HG03460 (cell line): Measurements from ENCODE around the gene TBC1D30.
A peak's percentile ranks its signal among the peaks of the same experiment; 100 is the strongest.
"Not testable (repeated sequence)": the region's sequence is repeated elsewhere in the genome, so short reads cannot be mapped to it uniquely, and the experiment has no call there.

Experiments
- ATAC-seq: cut with Tn5 transposase; IDR thresholded peaks from one replicate; pipeline ENCODE4 v1.9.1; 2021; ENCODE audit not compliant: unreplicated experiment

Gene TBC1D30

DNA sequence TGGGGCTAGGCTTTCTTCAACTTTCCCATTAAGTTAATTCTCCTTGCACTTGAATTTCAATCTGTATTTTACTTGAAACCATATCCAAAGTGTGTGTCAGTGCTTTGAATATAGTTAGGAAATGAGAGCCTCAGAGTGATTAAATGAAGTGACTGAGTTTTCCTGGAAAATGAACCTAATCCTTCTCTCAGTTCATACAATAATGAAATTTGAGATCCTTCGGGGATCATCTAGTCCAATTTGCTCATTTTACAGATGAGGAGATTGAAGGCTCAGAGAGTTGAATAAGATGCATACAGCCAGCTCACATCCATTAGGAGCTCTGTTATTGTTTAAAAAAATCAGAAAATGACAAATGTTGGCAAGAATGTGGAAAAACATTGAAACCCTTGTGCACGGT is 18.3 kb upstream of the TBC1D30 start:
- no peak for ATAC-seq

DNA sequence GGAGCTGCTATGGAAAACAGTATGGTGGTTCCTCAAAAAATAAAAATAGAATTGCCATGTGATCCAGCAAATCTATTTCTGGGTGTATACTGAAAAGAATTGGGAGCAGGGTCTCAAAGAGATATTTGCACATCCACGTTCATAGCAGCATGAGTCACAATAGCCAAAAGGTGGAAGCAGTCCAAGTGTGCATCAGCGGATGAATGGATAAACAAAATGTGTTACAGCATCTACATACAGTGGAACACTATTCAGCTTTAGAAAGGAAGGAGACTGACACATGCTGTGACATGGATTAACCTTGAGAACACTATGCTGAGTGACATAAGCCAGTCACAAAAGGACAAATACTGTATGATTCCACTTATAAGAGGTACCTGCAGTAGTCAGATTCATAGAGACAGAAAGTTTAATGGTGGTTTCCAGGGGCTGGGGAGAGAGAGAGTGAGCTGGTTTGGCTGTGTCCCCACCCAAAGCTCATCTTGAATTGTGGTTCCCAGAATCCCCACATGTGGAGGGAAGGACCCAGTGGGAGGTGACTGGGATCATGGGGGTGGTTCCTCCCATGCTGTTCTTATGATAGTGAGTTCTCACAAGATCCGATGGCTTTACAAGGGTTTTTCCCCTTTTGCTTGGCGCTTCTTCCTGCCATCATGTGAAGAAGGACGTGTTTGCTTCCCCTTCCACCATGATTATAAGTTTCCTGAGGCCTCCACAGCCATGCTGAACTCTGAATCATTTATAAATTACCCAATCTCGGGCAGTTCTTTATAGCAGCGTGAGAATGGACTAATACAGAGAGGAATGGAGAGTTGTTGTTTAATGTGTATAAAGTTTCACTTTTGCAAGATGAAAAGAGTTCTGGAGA is 17.6 kb upstream of the TBC1D30 start:
- no peak for ATAC-seq

DNA sequence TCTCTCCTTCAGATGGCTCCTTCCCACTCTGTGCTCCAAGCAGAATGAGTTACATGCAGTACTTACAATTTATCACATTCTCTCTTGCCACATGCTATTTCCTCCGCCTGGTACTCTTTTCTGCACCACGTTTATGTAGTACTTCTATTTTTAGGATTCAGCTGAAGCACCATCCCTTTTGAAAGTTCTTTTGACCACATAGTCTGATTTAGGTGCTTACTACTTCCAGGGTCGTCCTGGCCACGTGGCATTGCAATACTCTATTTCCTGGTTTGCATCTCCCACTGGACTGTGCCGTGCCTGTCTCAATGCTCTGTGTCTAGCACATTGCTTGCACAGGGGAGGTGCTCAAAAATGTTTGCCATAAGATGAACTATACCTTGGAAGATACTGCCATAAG is 16.3 kb upstream of the TBC1D30 start:
- ATAC-seq = no peak

DNA sequence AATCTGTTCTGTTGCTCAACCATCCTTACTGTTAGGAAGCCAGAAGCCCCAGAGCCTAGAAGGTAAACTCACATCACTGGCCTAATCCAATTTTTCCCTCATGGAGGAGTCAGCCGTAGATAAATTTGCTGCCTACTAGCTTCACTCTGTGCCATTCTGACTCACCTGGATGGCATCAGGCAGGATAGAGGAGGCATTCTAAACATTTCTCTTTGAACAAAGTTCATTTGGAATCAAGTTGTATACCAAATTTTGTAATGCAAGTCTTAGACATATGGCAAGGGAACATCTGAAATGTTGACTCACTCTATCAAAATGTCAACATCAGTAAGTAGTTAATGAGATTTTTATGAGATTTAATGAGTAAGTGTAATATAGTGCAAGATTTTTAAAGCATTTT is 13.6 kb upstream of the TBC1D30 start:
- ATAC-seq = no peak

DNA sequence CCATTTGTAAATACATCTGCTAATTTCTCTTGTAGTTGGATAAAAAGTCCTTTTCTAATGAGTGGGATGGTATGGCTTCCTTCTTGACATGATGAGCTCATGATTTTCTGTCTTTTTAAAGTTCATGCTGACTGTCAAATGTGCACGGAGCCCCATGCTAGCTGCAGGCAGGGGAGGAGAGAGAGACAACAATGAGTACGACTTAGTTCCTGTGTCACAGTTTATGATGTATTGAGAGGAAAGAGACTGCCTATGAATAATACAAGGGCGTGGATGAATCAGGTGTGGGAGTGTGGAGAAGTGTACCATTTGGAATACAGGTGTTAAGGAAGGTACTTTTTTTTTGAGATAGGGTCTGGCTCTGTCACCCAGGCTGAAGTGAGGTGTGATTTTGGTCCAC is 10.7 kb upstream of the TBC1D30 start:
- no peak for ATAC-seq

DNA sequence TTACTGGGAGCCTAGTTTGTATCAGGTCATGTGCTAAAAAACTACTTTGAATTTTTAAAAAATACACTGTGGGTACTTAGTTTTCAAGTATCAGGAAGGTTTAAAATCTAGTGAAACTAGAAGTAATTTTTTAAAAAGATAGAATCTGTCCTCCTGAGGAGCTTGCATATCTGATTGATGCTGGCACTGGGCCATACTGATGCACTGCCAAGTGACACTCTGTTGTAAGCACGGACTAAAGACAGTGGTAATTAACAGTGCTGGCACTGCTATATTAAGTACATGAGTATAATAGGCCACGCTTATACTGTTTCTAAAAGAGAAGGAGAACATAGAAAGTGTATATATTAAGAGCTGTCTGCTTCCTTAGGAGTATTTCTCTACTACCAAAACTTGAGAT is 10.0 kb upstream of the TBC1D30 start:
- no peak for ATAC-seq

DNA sequence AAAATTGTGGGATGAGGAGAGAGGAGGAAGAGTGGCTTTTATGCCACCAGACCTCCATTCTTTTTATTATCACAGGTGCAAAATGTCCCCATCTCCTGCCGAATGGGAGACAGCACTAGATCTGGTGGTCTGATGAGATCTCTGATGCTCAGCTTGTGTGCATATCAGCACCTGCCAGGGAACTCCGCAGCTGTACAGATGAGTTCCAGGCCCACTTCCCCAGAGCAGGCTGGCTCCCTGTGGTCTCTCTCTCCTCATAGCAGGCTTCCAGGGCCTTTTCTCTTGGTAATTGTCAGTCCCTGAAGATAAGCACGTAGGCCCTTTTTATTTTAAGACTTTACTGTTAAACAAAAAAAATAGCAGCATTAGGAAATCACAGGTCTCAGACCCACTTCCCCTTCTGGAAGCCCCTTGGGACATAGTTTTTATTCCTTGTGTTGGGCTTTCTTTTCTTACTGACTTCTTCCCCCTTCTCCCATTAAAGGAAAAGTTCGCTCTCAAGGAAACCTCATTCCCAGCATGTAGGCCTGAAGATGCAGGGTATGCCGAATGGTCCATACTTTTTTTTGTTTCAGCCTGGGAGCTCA is 4.5 kb upstream of the TBC1D30 start:
- ATAC-seq = no peak

DNA sequence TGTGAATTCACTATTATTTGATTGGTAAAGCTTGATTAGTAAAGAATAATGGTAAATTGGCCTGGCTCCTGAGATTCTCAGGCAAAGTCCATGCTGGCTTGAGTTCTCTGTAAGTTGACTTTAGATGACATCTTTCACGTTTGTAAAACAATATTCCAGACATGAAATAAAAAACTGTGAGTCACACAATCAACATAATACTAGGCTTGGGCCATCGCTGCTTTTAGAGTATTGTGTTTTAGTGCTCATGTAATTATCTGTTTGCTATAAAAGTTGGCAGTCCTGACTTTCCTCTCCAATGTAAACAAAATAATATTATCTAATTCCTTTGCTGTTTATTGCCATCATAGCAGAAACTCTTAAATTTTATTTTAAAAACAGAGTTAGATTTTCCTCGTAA is 3.9 kb upstream of the TBC1D30 start:
- no peak for ATAC-seq

DNA sequence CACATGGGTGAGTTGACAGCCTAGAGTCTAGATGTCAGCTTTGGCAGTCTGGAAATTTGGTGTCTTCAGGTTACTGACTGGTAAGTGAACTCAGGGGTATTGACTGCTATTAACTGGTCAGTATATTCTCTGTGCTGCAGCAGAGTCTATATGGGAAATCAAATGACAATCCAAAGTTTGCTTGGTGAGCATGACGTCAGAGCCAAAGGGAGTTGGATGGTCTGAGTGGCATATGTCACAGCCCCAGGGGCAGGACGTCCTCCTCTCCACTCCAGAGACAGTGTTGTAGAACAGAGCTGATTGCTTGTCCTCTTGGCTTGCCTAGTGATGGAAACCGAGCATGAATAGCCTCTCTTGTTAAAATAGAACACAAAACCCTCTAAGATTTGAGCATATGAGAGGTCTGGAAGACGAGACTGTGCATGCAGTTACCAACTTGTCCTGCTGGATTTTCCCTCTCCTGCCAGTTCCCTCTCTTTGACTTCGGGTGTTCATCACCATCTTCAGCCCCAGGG is 3.3 kb upstream of the TBC1D30 start:
- ATAC-seq = no peak

DNA sequence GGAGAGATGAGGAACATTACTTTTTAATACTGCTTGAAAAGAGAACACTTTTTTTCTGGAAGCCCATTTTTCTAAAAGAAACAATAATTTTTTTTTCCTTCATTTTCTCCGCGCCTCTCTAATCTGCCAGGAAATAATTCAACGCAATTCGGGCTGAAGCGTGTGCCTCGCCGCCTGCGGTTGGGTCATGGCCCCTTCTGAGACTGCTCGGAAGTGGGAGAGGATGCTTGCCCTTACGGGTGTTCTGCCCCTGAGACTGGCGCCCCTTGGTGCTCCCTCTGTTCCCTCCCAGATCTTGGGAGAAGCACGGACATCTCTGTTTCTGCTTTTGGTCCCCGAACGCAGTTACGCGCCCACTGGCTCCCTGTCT is 332 bp upstream of the TBC1D30 start:
- no peak for ATAC-seq

DNA sequence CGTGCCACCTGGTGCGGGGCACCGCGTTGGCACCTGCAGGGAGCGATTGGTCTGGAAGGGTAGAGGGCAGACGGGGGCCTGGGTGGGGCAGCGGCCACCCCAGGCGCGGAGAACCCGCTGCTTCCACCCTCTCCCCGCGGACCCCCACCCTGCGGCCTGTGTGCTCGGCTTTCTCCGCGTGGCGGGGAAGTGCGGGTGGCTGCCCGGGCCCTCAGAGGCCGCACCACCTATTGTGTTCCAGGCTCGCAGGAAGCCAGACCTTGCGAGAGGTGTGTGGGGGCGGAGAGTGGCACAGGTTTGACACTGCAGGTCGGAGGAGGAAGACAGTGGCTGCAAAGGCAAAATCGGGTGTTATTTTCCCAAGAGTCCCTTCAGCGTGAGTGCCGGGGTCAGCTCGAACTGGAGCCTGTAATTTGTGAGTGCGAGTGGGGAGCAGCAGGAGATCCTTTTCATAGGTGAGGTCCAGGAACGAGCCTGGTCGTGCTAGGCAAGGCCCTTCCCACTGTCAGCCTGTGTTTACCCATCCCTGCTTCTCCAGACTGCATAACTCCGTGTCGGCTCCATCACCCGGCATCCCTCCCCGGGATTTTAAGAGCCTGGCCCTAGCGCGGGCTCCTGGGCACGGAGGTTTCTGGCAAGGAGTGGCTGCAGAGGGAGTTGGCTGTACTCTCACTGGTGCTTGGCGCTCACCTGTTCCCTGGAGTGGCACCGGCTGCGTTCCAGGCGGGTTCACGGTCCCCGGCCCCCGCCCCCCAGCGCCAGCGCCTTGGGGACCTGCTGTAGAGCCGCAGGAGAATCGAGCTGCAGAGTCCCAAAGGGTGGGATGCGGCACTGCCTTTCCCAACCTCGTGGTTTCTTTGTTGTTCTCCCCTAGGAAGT is 935 bp downstream of the TBC1D30 start:
- no peak for ATAC-seq

DNA sequence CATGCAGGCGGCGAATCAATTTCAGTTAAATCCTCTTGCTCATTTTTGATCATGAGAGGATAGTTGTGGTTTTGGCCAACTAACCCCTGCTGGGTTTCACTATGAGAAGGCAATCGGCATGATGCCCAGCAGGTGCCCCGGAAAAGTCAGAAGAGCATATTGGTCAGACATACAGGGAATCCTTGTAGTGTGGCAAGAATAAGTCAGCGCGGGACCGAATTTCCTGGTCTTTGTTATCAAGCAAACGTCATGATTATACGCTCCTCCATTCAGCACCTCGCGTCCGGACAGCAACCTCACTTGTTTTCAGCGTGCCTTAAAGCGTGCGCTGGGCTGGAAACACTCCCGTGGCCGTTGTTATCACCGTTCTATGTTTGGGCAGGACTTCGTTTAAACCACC is 1.8 kb downstream of the TBC1D30 start:
- peak; percentile 55 for ATAC-seq

DNA sequence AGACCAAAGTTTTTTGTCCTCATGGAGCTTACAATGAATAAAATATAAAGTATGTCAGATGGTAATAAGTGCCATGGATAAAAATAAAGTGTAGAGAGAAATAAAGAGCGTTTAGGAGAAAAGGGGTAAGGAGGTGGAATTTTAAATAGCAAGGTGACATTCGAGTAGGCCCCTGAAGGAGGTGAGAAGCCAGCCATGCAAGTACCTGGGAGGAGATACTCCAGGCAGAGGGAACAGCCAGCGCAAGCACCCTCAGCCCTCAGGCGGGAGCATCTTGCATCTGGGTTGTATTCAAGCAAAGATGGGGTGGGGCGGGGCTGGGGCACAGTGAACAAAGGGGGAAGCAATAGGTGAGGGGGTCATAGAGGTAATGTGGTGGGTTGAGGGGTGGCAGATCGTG is 4.3 kb downstream of the TBC1D30 start:
- no peak for ATAC-seq

DNA sequence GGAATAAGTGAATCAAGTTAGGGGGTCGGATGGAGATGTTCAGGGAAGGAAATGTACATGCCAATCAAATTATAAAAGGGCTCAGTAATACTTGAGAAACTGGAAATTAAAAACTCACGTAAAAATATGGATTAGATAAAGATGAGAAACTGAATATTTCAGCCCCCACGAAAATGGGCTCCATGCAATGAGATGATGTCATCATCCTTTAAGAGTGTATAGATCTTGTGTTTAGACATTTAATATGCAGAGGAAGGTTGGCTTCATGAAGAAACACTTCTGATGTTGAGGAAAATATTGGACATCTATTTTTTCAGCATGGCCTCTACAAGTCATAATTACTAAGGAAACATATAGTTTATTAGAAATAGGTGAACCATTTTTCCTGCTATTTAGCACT is 9.5 kb downstream of the TBC1D30 start:
- ATAC-seq = no peak

DNA sequence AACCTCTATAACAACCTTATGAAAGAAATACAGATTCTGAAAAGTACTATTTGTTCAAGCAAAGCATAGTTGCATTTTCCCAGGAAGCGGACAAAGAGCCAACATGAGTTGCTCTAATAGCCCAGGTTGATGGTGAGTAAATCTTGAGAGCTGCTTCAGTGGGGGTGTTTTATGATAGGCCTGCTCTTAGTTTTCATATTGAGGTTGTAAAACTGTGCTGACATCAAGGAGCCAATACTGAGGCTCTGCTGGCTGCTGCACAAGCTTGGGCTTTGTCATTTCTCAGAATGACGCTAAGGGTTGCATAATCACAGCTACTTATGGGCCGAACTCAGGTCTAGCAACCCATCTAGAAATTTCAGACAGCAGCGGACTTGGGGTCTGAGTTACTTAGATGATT is 11.5 kb downstream of the TBC1D30 start:
- no peak for ATAC-seq

DNA sequence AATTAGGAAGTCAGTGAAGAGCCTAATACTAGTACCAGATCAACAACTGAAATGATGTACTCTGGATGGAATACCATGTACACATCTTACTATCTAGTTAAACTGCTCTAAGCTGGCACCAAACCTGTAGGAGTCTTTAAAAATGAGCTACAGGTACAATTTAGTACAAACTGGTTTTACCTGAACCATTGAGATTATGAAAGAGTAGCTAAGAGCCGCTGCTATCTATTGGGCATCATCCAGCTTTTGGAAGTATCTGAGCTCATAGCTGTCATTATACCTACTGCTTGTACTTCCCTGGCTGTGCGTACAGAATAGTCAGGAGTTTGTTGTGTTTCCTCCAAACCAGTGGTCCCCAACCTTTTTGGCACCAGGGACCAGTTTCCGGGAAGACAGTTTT is 12.4 kb downstream of the TBC1D30 start:
- no peak for ATAC-seq

DNA sequence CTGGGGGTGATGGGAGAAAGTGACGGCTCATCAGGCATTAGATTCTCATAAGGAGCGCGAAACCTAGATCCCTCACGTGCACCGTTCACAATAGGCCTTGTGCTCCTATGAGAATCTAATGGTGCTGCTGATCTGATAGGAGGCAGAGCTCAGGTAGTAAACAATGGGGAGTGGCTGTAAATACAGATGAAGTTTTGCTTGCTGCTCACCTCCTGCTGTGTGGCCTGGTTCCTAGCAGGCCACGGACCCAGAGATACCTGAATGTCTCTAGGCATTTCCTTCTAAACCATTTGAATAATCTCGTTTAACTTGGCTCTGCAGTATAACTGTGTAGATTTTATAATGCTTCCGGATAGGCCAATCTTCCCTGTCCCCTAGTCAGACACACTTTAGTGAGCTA is 13.0 kb downstream of the TBC1D30 start:
- no peak for ATAC-seq

DNA sequence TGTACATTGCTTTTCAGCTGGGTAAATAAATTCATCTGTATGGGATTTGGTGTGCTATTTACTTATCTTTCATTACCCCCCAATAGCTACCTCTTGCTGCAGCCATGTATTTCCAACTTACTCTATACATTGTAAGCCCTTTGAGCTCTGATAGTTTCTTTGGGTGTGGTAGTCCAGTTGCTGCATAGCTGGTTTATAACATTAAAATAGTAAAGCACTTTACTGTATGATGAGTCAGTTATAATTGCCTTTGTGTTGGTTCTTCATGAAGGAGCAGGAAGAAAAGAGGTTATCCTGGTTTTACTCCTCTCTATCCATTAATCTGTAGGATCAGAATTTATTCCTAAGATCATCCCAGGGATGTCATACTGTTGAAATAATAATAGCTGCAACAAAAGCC is 15.7 kb downstream of the TBC1D30 start:
- ATAC-seq = no peak

DNA sequence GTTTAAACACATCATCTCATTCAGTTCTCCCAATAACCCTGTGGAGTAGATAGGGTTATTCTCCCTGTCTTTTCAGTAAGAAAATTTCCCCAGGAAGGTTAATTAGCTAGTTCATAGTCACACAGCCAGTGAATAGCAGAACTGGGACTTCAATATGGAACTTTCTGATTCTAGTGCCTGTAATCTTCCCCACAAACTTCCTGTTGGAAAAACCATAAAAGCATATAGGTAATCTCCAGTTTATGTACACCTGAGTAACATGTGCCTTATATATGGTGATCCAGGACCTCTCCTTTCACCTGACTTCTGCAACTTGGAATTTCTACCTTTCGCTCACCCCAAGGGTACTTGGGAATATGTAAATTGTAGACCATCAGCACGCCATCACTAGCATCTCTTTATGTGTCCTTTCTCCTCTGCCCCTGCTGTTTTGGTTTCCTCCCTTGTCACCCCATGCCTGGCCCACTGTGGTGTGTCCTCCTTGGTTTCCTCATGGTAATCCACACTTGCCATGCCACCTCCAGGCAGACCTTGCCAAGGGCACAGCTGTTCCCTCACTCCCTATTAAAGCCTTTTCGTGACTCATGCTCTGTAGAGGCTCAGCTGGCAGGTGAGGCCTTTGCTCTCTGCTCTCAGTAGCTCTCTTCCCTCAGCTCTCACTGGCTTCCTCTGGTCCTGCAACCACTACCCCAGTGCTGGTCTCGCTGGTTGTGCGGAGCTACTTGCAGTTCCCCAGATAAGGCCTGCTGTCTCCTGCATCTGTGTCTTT is 16.7 kb downstream of the TBC1D30 start:
- ATAC-seq = no peak

DNA sequence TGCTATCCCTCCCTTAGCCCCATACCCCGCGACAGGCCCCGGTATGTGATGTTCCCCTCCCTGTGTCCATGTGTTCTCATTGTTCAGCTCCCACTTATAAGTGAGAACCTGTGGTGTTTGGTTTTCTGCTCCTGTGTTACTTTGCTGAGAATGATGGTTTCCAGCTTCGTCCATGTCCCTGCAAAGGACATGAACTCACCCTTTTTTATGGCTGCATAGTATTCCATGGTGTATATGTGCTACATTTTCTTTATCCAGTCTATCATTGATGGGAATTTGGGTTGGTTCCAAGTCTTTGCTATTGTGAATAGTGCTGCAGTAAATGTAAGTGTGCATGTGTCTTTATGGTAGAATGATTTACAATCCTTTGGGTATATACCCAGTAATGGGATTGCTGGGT is 24.0 kb downstream of the TBC1D30 start:
- not testable (repeated sequence) for ATAC-seq
